ENCODE measurements around the gene PHF8. TPM values are rescaled to one million over a fixed set of nuclear protein-coding genes. Genes with fewer than 3 reads are reported as not detected.

The PHF8 gene
- polyA plus RNA-seq, 1 experiment = 9.7 TPM

DNA sequence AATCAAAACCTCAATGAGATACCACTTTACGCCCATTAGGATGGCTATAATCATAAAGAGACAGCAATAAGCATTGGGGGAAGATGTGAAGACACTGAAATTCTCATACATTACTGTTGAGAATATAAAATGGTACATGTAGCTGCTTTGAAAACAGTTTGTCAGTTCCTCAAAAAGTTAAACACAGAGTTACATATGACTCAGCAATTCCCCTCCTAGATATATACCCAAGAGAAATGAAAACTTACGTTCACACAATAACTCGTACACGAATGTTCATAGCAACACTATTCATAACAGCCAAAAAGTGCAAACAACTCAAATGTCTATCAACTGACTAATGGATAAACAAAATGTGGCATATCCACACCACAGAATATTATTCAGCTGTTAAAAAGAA, 36.6 kb downstream of the PHF8 start:
- Histone ChIP-seq H3K27me3 (ENCODE audit: control insufficient read depth, insufficient read depth, low read length) (no peaks in the 10 kb centered on the region), H3K27ac (ENCODE audit: low read depth, low read length) (no peak overlapping the region), H3K9me3 (ENCODE audit: control insufficient read depth, insufficient read depth, low read length) (no peaks in the 10 kb centered on the region), H3K4me3 (ENCODE audit: low read depth, low read length) (no peak overlapping the region)
- ChIA-PET CTCF (no interaction called here), POLR2A (no interaction called here)
- TF ChIP-seq, protein P1, sequence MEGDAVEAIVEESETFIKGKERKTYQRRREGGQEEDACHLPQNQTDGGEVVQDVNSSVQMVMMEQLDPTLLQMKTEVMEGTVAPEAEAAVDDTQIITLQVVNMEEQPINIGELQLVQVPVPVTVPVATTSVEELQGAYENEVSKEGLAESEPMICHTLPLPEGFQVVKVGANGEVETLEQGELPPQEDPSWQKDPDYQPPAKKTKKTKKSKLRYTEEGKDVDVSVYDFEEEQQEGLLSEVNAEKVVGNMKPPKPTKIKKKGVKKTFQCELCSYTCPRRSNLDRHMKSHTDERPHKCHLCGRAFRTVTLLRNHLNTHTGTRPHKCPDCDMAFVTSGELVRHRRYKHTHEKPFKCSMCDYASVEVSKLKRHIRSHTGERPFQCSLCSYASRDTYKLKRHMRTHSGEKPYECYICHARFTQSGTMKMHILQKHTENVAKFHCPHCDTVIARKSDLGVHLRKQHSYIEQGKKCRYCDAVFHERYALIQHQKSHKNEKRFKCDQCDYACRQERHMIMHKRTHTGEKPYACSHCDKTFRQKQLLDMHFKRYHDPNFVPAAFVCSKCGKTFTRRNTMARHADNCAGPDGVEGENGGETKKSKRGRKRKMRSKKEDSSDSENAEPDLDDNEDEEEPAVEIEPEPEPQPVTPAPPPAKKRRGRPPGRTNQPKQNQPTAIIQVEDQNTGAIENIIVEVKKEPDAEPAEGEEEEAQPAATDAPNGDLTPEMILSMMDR (IDR thresholded peaks at IDR 0.05; ENCODE audit: low read depth, low read length) = no peak
- no peak for DNase-seq (ENCODE audit: low read depth, low spot score)

DNA sequence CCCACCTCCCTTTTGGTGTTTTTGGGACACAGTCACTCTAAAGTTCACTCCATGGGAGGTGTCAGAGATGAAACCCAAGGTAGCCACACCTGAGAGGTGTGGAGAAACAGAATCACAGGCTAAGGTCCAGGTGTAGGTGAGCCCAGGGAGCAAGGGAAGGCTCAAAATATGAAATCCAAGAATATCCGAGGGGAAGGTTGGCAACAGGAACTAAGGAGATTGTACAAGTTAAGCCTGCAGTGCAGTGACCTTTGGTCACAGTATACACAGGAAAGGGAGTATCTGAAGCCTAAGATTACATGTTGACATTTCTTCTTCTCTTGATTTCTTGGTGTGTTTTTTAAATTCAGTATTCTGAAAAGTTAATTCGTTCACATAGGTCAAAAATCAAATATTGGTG, 46.5 kb downstream of the PHF8 start:
- Histone ChIP-seq H3K9me3 (ENCODE audit: control insufficient read depth, insufficient read depth, low read length) (no peaks in the 10 kb centered on the region), H3K4me3 (ENCODE audit: low read depth, low read length) (no peak overlapping the region), H3K27ac (ENCODE audit: low read depth, low read length) (no peak overlapping the region), H3K27me3 (ENCODE audit: control insufficient read depth, insufficient read depth, low read length) (no peaks in the 10 kb centered on the region)
- CTCF ChIA-PET = no interaction called here
- TF ChIP-seq, protein P1 (IDR thresholded peaks at IDR 0.05; ENCODE audit: low read depth, low read length) = no peak
- DNase-seq (ENCODE audit: low read depth, low spot score) = no peak
- POLR2A ChIA-PET = no interaction called here

DNA sequence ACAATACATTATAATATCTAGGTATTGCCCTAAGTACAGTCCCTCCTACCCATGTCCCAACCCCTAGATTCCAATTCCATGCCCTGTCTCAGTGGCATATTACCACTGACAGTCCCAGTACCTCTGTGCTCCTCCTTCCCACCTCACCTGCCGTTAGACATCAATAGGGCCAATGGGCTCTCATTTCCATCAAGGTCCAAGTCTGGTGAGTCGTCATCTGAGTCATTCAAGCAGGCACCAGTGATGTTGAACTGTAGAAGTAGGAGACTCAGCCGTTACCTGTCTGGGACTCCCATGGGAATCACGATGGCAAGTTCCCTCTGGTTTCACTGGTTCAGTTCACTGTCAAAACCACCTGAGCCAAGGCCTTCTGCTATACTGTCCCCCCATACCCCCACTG, 51.7 kb downstream of the PHF8 start:
- DNase-seq (ENCODE audit: low read depth, low spot score) = no peak
- no peak overlapping the region for H3K4me3 ChIP-seq (ENCODE audit: low read depth, low read length)
- CTCF ChIA-PET = no interaction called here
- POLR2A ChIA-PET = no interaction called here
- H3K27ac ChIP-seq (ENCODE audit: low read depth, low read length) = no peak overlapping the region
- no peaks in the 10 kb centered on the region for H3K9me3 ChIP-seq (ENCODE audit: control insufficient read depth, insufficient read depth, low read length)
- TF ChIP-seq, protein P1 (IDR thresholded peaks at IDR 0.05; ENCODE audit: low read depth, low read length) = no peak
- no peaks in the 10 kb centered on the region for H3K27me3 ChIP-seq (ENCODE audit: control insufficient read depth, insufficient read depth, low read length)

DNA sequence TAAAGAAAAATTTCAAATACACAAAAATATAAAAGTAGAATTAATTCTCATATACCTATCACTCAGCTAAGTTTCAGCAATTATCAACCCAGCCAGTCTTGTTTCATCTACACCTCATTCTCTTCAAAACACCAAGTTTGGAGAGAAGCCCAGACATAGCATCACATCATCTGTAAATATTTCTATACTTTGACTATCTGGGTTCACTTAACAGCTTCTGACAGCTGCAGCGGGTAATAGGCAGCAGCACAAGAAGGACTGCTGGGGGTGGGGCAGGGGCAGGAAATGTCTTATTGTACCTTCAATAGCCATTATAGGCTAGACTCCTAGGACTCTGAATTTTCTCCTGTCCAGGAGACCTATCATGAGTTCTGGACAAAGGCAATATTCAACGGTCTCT, 54.1 kb downstream of the PHF8 start:
- POLR2A ChIA-PET = interaction anchor here (1.0 kb wide), 1 partner anchor 53 kb away, joined by 3 read pairs; no protein-coding TSS in a partner anchor
- CTCF ChIA-PET = interaction anchor here (1.0 kb wide), 1 partner anchor 8 kb away, joined by 3 read pairs; no protein-coding TSS in a partner anchor
- TF ChIP-seq, protein P1 (IDR thresholded peaks at IDR 0.05; ENCODE audit: low read depth, low read length) = no peak
- peak; percentile 1 for DNase-seq (ENCODE audit: low read depth, low spot score)
- Histone ChIP-seq H3K4me3 (ENCODE audit: low read depth, low read length) (no peak overlapping the region), H3K27ac (ENCODE audit: low read depth, low read length) (no peak overlapping the region), H3K27me3 (ENCODE audit: control insufficient read depth, insufficient read depth, low read length) (no peaks in the 10 kb centered on the region), H3K9me3 (ENCODE audit: control insufficient read depth, insufficient read depth, low read length) (no peaks in the 10 kb centered on the region)

DNA sequence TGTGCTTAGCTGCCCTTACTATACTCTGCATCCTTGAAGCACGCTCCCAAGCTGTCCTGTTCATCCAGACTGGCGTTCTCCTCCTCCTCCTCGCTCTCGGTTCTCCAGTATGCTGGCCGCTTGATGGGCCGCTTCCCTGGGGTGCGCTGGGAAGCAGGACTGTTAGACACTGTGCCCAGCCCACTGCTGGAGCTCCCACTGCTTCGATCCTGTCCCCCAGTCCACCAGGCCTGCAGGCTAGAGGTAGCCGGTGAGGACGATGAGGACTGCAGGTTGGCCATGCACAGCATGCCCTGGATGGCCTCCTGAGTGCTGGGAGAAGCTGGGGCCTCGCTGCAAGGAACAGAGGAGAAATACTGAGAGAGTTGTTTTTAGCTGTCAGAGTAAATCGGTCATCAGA, 59.4 kb downstream of the PHF8 start:
- no peaks in the 10 kb centered on the region for H3K9me3 ChIP-seq (ENCODE audit: control insufficient read depth, insufficient read depth, low read length)
- no peak overlapping the region for H3K27ac ChIP-seq (ENCODE audit: low read depth, low read length)
- H3K27me3 ChIP-seq (ENCODE audit: control insufficient read depth, insufficient read depth, low read length) = no peaks in the 10 kb centered on the region
- TF ChIP-seq, protein P1 (IDR thresholded peaks at IDR 0.05; ENCODE audit: low read depth, low read length) = no peak
- DNase-seq (ENCODE audit: low read depth, low spot score) = no peak
- no peak overlapping the region for H3K4me3 ChIP-seq (ENCODE audit: low read depth, low read length)
- POLR2A ChIA-PET = no interaction called here
- CTCF ChIA-PET = no interaction called here
